B cell (primary cell): Measurements from ENCODE around the gene PDE11A. TPM values are rescaled to one million over a fixed set of nuclear protein-coding genes. Genes with fewer than 3 reads are reported as not detected.

Source experiments
- ATAC-seq: fragments of 200-7000 bp; cut with Tn5 transposase; one replicate; pipeline ENCODE4 v1.10.0; 2021; ENCODE audit warnings: low read depth, mild to moderate bottlenecking, moderate number of reproducible peaks, moderate library complexity
- CTCF ChIA-PET: fragments of 350-600 bp; sonication (Branson Sonifier 250); formaldehyde crosslinking; loops from one replicate; lab custom pipeline; 2021; ENCODE audit warnings: antibody characterized with exemption, inconsistent platforms; lab: Charles Lee
- POLR2A ChIA-PET: fragments of 350-600 bp; sonication (Branson Sonifier 250); formaldehyde crosslinking; loops from one replicate; lab custom pipeline; 2021; ENCODE audit warnings: antibody characterized with exemption; lab: Charles Lee
- DNase-seq: peaks from one replicate; pipeline ENCODE4 v3.0.0; 2013
- H2AFZ ChIP-seq: 2 replicates; pipeline ENCODE4 v1.6.1; 2012; ENCODE audit warnings: mild to moderate bottlenecking, low read depth, low read length; ENCODE audit not compliant: insufficient read depth, poor library complexity, severe bottlenecking
- H3K27ac ChIP-seq, 2 donors: 1 replicate in 1 of 2; 2 replicates in 1 of 2; pipeline ENCODE4 v1.5.1; 2012 to 2013; ENCODE audit warnings: low read length in 2 of 2, mild to moderate bottlenecking in 2 of 2, moderate library complexity in 1 of 2
- H3K27me3 ChIP-seq, 4 experiments: fragments of 200-600 bp in 1 of 4; sonication (generic) in 1 of 4; replicated peaks in 1 of 4; 1 replicate in 2 of 4; 2 replicates in 2 of 4; pipeline versions ENCODE4 v1.6.1 to v1.7.0; 2013 to 2016; ENCODE audit warnings: low read length in 3 of 4, mild to moderate bottlenecking in 2 of 4, mixed read lengths in 1 of 4, moderate library complexity in 1 of 4; ENCODE audit not compliant: insufficient read depth in 4 of 4, control insufficient read depth in 3 of 4; ENCODE audit errors: control extremely low read depth in 1 of 4
- H3K36me3 ChIP-seq, 2 experiments: replicated peaks in 1 of 2; 1 replicate in 1 of 2; 2 replicates in 1 of 2; pipeline versions ENCODE4 v1.6.1 to v1.7.1; 2013; ENCODE audit warnings: low read length in 1 of 2; ENCODE audit not compliant: insufficient read depth in 2 of 2, control insufficient read depth in 1 of 2; ENCODE audit errors: control extremely low read depth in 1 of 2, extremely low read depth in 1 of 2
- H3K4me1 ChIP-seq, 2 donors: fragments of 200-600 bp in 1 of 2; sonication (generic) in 1 of 2; 1 replicate in 1 of 2; 2 replicates in 1 of 2; pipeline versions ENCODE4 v1.5.1 to v1.6.1; 2013 to 2017; ENCODE audit warnings: low read length in 2 of 2; ENCODE audit not compliant: control insufficient read depth in 2 of 2, insufficient read depth in 2 of 2
- H3K4me2 ChIP-seq: replicated peaks from 2 replicates; pipeline ENCODE3; 2012; ENCODE audit warnings: mild to moderate bottlenecking, low read depth, low read length; ENCODE audit not compliant: poor library complexity, severe bottlenecking
- H3K4me3 ChIP-seq, 5 experiments: fragments of 200-600 bp in 1 of 5; sonication (generic) in 1 of 5; 1 replicate in 3 of 5; 2 replicates in 2 of 5; pipeline versions ENCODE4 v1.5.1 to v1.7.0; 2011 to 2016; ENCODE audit warnings: low read length in 4 of 5, mild to moderate bottlenecking in 4 of 5, low read depth in 2 of 5, control low read depth in 1 of 5, moderate library complexity in 1 of 5; ENCODE audit not compliant: insufficient read depth in 1 of 5; ENCODE audit errors: control extremely low read depth in 1 of 5, extremely low read depth in 1 of 5
- H3K79me2 ChIP-seq: fragments of 200-600 bp; sonication (generic); one replicate; pipeline ENCODE4 v1.6.0; 2016; ENCODE audit warnings: low read length; ENCODE audit not compliant: control insufficient read depth, insufficient read depth
- H3K9ac ChIP-seq: fragments of 200-600 bp; sonication (generic); 2 replicates; pipeline ENCODE4 v1.6.1; 2017; ENCODE audit warnings: mild to moderate bottlenecking, low read length, moderate library complexity
- H3K9me3 ChIP-seq, 3 donors: one replicate each; pipeline versions ENCODE4 v1.6.1 to v1.7.1; 2013; ENCODE audit warnings: low read length in 2 of 3; ENCODE audit not compliant: control insufficient read depth in 2 of 3, insufficient read depth in 1 of 3; ENCODE audit errors: control extremely low read depth in 1 of 3
- H4K20me1 ChIP-seq: 2 replicates; pipeline ENCODE4 v1.6.0; 2012; ENCODE audit warnings: mild to moderate bottlenecking, low read length; ENCODE audit not compliant: insufficient read depth, control insufficient read depth, poor library complexity, severe bottlenecking
- H3K27ac Mint-ChIP-seq: one replicate; pipeline ENCODE4 v1.8.0; 2021; ENCODE audit warnings: mixed read lengths
- H3K27me3 Mint-ChIP-seq: one replicate; pipeline ENCODE4 v1.8.0; 2021; ENCODE audit warnings: mixed read lengths
- H3K4me1 Mint-ChIP-seq: one replicate; pipeline ENCODE4 v1.8.0; 2021; ENCODE audit warnings: mixed read lengths
- H3K4me3 Mint-ChIP-seq: one replicate; pipeline ENCODE4 v1.8.0; 2021; ENCODE audit warnings: mixed read lengths
- H3K9me3 Mint-ChIP-seq: one replicate; pipeline ENCODE4 v1.8.0; 2022; ENCODE audit warnings: mixed read lengths; ENCODE audit not compliant: insufficient read depth
- CTCF ChIP-seq: fragments of 200-600 bp; IDR thresholded peaks from one replicate; pipeline ENCODE4 v1.8.0; 2022; ENCODE audit warnings: antibody characterized with exemption, mild to moderate bottlenecking
- EZH2 ChIP-seq: IDR thresholded peaks from 2 replicates; pipeline ENCODE4 v1.6.1; 2012; ENCODE audit warnings: borderline replicate concordance, low read depth, mild to moderate bottlenecking, moderate library complexity, low read length; ENCODE audit not compliant: insufficient read depth, poor library complexity, severe bottlenecking
- WGBS: methylation state at CpG from one replicate; pipeline ENCODE4 v1.1.5; 2013; ENCODE audit warnings: missing lambda C conversion rate; ENCODE audit not compliant: insufficient coverage; 5-methylcytosine and 5-hydroxymethylcytosine counted together
- intact Hi-C: fragments of 100-400 bp; cut with micrococcal nuclease; formaldehyde crosslinking; loops from one replicate; pipeline ENCODE4 v1.10.0; 2022
- polyA plus RNA-seq: library from polyadenylated mRNA; depleted of rRNA; stranded (reverse); fragments of >200 nt; gene quantifications from 2 replicates; pipeline ENCODE4 v1.2.3, GENCODE V29; 2012
- total RNA-seq, 2 donors: library from RNA; stranded (reverse); fragments of 120-200 nt in 1 of 2; gene quantifications; 1 replicate in 1 of 2; 2 replicates in 1 of 2; pipeline versions ENCODE4 v1.2.3 to v1.2.4, GENCODE V29; 2013 to 2022

Gene PDE11A
- total and polyA plus RNA-seq, 2 donors (not counting 1 experiment from before 2014, with no cell fraction given) = 0.25 TPM; not detected in 1

GRCh38 chr2:177617849-177618248, 454.7 kb downstream of the PDE11A start:
- H3K4me3 Mint-ChIP-seq = peak overlapping the region; percentile 98
- intact Hi-C loops = loop anchor here (1.0 to 5.0 kb wide), 5 partner anchors 65 to 456 kb away; partner anchors contain the start of genes AGPS, HNRNPA3 and NFE2L2
- Histone ChIP-seq H3K9ac (peak overlapping the region; percentile 99), H3K36me3 (no peaks in the 10 kb centered on the region), H2AFZ (peak overlapping the region; percentile 95), H3K9me3 (peaks cover 0 to 5% (median 1%) of the 10 kb centered on the region in 3 donors), H3K4me2 (peak overlapping the region; percentile 79), H3K27me3 (peaks cover 0 to 2% (median 0%) of the 10 kb centered on the region in 4 experiments), H3K4me3 (peak overlapping the region in 4 of 5 experiments; percentile 62 to 97 (median 85)), H3K4me1 (peaks cover 9 to 10% of the 10 kb centered on the region in 2 donors), H4K20me1 (no peaks in the 10 kb centered on the region), H3K27ac (peak overlapping the region; percentile 91 to 100), H3K79me2 (no peaks in the 10 kb centered on the region)
- ATAC-seq (no peak), DNase-seq (no peak)
- peaks cover 11% of the 10 kb centered on the region for H3K4me1 Mint-ChIP-seq
- peak overlapping the region; percentile 100 for H3K27ac Mint-ChIP-seq
- TF ChIP-seq EZH2 = no peak
- no peaks in the 10 kb centered on the region for H3K27me3 Mint-ChIP-seq
- ChIA-PET CTCF (no interaction called here), POLR2A (no interaction called here)
- WGBS = 98% methylated on average over 9 of the region's 9 CpGs
- peaks cover 2% of the 10 kb centered on the region for H3K9me3 Mint-ChIP-seq

GRCh38 chr2:177616731-177617130, 455.8 kb downstream of the PDE11A start:
- intact Hi-C loops = loop anchor here (5.0 kb wide), 2 partner anchors 224 to 454 kb away; partner anchors contain the start of gene AGPS
- Mint-ChIP-seq H3K4me3 (no peak overlapping the region), H3K4me1 (peaks cover 11% of the 10 kb centered on the region), H3K27ac (no peak overlapping the region), H3K27me3 (no peaks in the 10 kb centered on the region), H3K9me3 (peaks cover 2% of the 10 kb centered on the region)
- H3K4me2 ChIP-seq = no peak overlapping the region
- POLR2A ChIA-PET = no interaction called here
- WGBS = no CpG with 5 or more reads among the region's 3 CpGs
- no peaks in the 10 kb centered on the region for H4K20me1 ChIP-seq
- TF ChIP-seq CTCF (no peak), EZH2 (no peak)
- CTCF ChIA-PET = no interaction called here
- ATAC-seq = no peak
- no peak for DNase-seq
- H3K9ac ChIP-seq = no peak overlapping the region
- peaks cover 9 to 10% of the 10 kb centered on the region in 2 donors for H3K4me1 ChIP-seq
- H3K36me3 ChIP-seq = no peaks in the 10 kb centered on the region
- peaks cover 0 to 5% (median 1%) of the 10 kb centered on the region in 3 donors for H3K9me3 ChIP-seq
- no peak overlapping the region for H3K27ac ChIP-seq
- H3K79me2 ChIP-seq = no peaks in the 10 kb centered on the region
- peaks cover 0 to 2% (median 0%) of the 10 kb centered on the region in 4 experiments for H3K27me3 ChIP-seq
- H3K4me3 ChIP-seq = no peak overlapping the region
- H2AFZ ChIP-seq = no peak overlapping the region
